ENCODE measurements around the gene CHN2.

GRCh38 chr7:29469281-29469680 lies 274.7 kb downstream of the CHN2 start:
- TF ChIP-seq RARB (CRISPR knock-in tag; IDR thresholded peaks at IDR 0.05) (no peak), ZFP30 (CRISPR knock-in tag; IDR thresholded peaks at IDR 0.05) (no peak), ZC3H10 (CRISPR knock-in tag; IDR thresholded peaks at IDR 0.05) (no peak), POU6F1 (CRISPR knock-in tag; IDR thresholded peaks at IDR 0.05; ENCODE audit: borderline replicate concordance, low read depth) (no peak), PATZ1 (CRISPR knock-in tag; IDR thresholded peaks at IDR 0.05; ENCODE audit: borderline replicate concordance) (no peak), CREB5 (CRISPR knock-in tag; IDR thresholded peaks at IDR 0.05; ENCODE audit: low read depth) (no peak)

Measured in SK-N-SH treated with all-trans-retinoic acid at 6 μM for 48 hours (cell line).